ENCODE data around the gene TLR6.

The TLR6 gene

DNA sequence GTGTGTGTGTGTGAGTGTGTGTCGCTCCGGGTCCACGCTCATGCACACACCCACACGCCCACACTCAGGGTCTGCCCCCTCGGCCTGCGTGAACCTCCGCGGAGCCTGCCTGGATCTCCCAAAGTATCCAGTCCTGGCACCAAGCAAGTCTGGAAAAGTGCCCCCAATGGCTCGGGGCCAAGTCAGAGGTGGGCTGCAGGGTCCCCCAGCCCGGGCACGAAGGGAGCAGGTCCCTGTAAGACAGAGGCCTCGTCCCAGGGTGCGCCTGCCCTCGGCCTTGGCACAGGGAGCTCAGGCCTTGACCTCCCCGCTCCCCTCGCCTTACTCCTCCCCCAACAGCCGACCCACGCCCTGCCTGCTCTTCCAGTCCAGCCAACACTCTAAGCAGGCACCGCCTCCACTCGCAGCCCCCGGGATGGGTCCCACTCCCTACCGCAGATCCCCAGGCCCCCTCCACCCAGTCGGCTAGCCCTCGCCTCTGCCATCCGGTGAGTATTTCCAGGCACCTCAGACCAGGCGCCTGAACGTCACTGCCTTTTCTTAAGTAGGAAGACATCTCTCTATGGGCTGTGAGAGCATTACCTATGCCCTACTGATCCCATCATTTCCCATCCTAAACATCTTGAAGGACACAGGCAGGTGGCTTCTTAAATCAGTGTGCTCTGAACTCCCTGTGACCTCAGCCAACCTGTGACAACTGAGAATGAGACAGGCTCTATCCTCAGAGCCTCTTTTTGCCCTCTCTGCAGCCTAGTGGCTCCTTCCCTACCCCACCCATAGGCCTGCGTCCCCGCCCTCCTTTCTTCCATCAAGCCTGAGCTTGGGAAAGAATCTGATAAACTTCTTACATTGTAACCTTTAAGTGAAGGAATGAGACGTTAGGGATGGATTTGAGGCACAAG, 11.7 kb upstream of the TLR6 start:
- DNase-seq (ENCODE audit: low spot score) = peak; percentile 21

DNA sequence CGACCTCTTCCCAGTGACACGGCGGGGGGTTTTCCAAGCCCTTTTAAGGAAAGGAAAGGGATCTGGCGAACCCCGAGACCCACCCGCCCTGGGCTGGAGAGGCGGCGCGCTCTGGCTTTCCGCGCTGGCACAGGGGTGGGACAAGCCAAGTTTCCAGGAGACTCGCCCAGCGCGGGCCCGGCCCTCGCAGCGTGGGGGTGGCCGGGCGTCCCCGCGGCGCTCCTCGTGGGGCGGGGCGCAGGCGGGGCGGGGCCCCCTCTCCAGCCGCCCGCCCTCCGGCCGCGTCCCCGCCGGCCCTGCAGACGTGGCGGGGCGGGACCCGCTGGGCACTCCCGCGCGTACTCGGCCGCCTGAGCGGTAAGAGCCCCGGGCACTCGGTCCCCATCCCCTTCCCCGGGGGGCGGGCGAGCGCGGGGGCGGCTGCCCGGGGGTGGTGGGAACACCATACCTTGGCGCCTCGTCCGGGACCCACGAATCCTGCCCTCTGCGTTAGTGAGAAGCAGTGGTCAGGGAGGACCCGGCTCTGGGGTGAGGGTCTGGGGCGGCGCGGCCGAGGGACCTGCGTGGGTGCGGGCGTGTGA, 11.0 kb upstream of the TLR6 start, which contains the start of gene FAM114A1:
FAM114A1 (plus strand) TSS at position 329 of the 581 bp plus-strand sequence. CDS start 10,273 bp downstream, outside the sequence.
- DNase-seq (ENCODE audit: low spot score) = peak; percentile 84

DNA sequence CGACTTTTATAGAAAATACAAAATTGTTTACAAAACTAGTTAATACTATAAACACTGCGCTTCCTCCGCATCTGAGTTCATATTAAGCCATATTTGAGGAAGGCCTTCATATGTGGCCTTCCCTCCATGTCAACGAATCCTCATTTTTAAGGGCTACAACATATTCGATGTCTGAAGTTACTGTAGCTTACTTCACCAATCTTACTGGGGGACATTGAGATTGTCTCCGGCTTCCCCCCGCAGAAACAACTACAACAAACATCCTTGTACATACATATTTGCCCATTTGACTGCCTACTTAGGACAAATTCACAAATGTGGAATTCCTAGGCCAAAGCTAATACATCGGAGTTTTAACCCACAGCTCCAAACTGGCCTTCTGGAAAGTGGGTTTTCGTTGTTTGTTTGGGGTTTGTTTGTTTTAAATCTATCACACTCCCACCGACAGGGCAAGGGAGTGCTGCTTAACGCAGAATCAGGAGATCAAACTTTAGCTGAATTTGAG, 10.4 kb upstream of the TLR6 start:
- no peak for DNase-seq (ENCODE audit: low spot score)

DNA sequence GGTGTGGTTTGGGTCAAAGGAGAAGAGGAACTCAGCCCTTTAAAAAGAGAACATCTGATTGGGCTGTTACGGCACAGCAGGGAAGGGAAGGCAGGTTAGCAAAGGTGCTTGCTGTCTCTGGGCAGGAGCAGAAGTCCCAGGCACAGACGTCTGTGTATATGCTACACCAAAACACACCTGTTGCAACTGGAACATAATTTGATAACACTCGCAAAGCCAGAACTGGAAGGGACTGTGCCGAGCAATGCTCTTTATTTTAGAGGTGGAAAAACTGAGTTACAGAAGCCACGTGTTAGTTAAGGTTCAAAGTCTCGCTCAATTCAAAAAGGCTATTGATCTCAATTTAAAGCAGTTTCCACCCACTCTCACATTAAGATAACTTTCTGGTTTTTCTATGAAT, 8.8 kb upstream of the TLR6 start:
- no peak for DNase-seq (ENCODE audit: low spot score)

DNA sequence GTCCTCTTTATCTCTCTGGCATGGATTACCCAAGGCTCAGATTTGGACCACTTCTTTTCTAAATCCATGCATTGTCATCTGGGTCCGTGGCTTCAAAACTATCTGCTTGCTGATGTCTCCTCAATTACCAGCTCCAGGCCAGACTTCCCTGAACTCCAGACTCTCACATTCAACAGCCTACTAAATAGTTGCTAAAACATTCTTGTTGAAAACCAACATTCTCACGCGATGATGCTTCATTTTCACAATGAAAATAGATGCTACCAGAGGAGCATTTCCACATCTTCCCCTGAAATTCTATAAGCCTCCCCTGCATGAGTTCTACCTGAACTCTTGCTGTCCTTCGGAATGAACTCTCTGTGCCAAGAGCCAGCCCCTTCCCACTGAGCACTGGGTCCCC, 5.2 kb upstream of the TLR6 start:
- no peak for DNase-seq (ENCODE audit: low spot score)

DNA sequence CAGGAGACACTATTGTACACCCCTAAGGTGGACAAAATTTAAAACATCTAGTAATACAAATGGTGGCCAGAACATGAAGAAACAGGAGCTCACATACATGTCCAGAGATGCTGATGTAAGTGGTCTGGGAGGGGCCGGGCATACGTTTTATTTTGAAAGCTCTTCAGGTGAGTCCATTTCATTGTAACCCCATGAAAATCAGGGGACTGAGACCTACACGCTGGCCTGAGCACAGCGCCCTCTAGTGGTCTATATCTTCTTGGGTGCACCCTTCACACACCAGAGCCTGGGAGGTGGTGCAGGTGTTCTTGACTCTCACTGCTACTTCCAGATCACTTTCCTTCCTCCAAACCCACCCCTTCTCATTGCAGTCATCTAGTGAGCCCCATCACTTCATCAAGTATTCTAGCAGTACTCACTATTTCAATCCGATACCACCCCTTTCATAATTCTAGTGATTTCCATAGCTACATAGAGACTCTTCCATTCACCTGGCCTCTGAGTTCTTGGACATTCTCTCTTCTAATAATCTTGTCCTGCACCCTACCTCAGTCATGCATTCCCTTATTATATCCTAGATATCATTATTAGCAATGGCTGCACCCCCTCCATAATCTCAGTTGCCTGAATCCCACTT, 4.3 kb upstream of the TLR6 start:
- DNase-seq (ENCODE audit: low spot score) = peak; percentile 51

DNA sequence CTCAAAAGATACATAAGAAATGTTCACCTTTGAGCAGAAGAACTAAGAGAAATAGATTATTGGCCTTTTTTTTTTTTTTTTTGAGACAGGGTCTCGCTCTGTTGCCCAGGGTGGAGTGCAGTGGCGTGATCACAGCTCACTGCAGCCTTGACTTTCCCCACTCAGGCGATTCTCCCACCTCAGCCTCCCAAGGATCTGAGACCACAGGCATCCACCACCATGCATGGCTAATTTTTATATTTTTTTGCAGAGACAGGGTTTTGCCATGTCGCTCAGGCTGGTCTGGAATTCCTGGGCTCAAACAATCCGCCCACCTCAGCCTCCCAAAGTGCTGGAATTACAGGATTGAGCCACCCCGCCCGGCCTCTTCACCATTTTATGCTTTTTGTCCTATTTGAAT, 2.9 kb upstream of the TLR6 start:
- DNase-seq (ENCODE audit: low spot score) = peak; percentile 68

DNA sequence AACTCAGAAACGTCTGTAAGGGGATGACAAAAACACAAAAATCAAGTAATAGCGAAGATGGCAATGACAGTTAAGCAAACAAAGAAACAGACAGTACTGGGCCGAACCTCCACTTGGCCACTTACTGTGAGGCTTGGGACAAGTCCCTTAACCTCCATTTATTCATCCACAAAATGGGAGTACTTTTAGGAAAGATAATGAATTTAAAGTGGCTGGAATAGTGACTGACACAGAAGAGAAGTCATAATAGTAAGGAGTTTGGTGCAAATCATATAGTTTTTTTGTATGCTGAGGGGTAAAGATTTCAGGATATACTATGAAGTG, 1.4 kb upstream of the TLR6 start:
- no peak for DNase-seq (ENCODE audit: low spot score)

DNA sequence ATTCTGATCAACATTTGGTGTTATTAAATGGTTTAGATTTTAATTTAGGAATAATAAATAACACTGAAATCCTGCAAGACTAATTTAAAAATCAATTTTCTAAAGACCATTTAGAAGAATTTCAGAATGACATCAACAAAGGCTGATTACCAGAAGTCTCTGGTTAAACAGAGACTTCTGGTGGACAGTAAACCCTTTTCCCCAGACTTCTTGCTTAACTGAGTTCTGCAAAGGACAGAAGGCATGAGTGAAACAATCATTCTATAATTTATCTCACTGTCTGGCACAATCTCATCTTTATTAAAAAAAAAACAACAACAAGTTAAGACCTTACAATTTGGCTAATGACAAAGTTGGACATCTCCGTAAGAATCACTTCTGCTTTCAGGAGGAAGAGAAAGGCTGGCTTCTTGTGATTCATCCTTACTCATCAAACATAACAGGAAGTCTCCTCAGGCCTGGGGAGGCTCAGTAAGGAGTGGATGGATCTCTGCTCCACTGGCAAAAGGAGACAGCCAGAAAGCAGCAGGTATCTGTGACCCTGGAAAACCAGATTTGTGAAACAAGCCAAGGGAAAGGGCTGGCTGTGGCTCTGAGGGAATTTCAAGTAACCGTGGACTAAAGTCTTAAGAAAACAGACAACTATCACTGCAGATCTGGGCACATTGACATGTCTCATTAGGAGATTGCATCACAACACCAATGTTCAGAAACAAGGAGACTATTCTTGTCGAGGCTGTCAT, 908 bp upstream of the TLR6 start:
- DNase-seq (ENCODE audit: low spot score) = peak; percentile 94

DNA sequence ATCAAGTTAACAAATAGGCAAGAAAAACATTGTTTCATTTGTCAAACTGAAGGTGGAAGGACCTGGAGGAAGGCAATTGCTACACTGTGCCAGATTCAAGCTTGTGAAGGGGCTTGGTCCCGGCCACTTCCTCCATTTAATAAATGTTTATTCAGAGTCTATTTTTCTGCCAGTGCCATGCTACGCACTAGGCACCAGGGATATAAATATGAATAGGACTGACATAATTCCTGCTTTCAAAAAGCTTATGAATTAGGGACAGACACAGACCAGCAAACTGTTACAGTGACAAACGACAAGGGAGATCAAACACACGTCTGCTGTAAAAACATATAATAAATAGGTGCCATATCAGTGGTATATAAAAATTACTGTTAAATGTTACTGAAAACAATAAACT, 571 bp downstream of the TLR6 start:
- no peak for DNase-seq (ENCODE audit: low spot score)

DNA sequence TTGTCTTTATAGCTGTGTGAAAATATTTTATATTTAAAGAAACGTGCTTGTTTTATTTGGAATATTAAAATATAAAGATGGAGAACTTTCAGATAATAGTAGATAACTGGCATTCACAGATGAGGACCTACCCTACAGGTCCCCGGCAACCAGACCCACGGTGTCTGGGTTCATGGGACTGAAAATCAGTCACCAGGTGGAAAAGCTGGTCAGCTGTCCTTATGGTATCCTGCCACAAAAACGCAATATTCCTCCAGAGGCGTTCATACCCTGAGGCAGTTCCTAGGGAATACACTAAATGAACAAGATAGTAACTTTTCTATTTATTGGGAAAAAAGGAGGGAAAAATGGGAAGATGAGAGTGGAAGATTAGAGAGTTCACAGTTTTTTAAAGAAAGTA, 1.2 kb downstream of the TLR6 start:
- no peak for DNase-seq (ENCODE audit: low spot score)

DNA sequence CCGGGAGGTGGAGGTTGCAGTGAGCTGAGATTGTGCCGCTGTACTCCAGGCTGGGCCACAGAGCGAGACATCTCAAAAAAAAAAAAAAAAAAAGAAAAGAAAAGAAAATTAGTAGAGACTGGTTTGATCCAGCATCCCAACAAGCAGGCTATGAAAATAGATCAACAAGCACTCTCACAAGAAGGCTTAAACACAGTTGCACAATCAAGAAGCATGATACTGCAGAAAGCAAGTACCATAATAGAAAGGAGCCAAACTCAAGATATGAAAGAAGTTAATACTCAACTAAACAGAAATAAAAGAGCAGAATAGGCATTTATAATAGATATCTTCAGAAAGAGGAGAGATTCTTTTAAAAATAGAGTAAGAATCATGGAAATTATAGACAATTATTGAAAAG, 10.6 kb downstream of the TLR6 start:
- no peak for DNase-seq (ENCODE audit: low spot score)

DNA sequence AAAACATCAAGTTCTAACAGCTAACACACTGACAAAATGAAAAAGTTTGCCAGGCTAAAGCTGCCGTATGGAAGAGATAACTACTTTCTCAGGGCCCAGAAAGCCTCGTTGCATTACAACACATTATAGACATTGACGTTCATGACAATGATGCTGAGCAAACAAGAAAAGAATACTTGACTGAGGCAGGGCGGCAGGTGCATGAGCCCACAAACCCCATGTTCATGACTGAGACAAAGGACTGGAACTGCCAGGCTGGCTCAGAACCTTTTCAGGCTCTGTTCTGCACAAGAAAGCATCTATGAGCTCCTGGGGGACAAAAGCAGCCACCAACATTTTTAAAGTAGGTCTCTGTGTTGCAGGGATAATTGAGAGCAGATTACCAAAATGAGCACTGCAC, 13.6 kb downstream of the TLR6 start:
- no peak for DNase-seq (ENCODE audit: low spot score)

DNA sequence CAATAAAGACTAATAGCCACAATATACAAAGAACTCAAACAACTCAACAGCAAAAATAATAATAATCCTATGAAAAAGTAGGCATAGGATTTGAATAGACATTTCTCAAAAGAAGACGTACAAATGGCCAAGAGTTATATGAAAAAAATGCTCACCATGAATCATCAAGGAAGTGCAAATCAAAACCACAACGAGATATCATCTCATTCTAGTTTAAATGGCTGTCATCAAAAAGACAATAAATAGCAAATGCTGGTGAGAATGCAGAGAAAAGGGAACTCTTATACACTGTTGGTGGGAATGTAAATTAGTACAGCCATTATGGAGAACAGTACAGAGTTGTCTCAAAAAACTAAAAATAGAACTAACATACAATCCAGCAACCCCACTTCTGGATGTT, 18.8 kb downstream of the TLR6 start:
- DNase-seq (ENCODE audit: low spot score) = no peak

DNA sequence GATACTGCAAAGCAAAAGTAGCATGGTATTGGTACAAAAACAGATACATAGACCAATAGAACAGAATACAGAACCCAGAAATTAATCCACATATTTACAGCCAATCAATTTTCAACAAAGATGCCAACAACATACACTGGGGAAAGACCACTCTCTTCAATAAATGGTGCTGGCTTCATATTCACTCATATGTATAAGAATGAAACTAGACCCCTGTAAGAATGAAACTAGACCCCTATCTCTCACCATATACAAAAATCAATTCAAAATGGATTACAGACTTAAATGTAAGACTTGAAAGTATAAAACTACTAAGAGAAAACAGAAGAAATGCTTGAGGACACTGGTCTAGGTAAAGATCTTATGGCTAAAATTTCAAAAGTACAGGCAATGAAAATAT, 19.3 kb downstream of the TLR6 start:
- no peak for DNase-seq (ENCODE audit: low spot score)

DNA sequence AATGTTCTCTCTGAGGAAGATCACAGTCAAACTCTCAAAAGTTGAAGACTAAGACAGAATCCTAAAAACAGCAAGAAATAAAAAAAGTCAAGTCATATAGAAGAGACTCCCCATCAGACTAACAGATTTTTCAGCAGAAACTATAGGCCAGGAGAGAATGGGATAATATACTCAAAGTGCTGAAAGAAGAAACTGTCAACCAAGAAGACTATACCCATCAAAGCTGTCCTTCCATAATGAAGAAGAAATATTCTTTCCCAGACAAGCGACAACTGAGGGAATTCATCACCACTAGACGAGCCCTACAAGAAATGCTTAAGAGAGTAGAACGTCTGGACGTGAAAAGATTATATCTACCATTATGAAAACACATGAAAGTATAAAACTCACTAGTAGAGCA, 22.0 kb downstream of the TLR6 start:
- no peak for DNase-seq (ENCODE audit: low spot score)

DNA sequence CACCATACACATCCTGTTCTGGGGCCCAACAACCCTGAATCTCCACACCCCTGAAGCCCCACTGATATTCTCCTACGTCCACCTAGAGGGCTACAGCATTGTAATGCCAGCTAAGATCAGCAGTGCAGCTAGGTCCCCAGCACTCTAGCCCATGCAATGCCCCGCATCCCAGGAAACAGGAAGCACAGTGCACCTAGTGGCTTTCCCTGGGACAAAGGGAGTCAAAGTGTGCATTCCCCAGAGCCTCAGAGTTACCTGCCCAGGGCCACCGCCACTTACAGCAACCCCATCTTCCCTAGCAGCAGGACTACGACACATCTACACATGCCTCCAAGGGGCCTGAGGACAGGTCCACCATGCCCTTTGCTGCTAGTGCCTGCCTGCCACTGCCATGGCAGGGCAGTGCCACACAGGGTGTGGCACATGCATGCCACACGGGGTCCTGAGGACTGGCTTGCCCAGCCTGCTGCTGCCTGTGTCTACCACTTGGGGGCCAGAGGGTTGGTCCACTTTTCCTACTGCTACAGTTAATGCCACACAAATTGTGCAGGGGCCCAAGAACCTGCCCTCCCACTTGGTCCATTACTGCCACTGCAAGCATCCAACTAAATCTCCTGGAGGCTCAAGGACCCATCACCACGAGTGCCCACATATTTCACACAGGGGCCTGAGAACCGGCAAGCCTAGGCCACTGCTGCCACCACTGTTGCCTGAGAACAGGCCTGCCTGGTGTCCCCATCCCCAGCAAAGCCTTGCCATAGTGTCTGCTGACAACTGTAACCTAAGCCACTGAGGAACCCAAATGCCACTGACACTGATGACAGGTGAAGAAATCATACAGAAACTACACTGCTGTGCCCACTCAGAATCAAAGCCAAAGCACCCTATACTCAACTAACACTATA, 23.7 kb downstream of the TLR6 start:
- no peak for DNase-seq (ENCODE audit: low spot score)

DNA sequence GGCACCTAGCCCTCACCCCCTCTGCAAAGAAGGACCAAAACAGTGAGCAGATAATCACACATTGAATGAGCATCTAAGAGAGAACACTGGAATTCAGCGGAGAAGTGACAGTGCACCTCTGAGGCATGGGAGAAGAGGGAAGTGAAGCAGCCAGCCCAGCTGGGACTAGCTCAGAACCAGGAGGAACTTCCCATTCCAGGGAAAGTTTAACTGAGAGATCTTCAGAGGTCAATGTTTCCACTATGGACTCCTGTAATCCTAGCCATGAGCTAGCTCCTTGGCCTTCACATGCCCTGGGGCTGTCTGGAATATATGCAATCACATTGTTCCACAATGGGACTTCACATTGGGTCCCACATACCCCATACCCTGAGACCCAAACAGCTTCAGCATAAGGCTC, 24.4 kb downstream of the TLR6 start:
- no peak for DNase-seq (ENCODE audit: low spot score)

DNA sequence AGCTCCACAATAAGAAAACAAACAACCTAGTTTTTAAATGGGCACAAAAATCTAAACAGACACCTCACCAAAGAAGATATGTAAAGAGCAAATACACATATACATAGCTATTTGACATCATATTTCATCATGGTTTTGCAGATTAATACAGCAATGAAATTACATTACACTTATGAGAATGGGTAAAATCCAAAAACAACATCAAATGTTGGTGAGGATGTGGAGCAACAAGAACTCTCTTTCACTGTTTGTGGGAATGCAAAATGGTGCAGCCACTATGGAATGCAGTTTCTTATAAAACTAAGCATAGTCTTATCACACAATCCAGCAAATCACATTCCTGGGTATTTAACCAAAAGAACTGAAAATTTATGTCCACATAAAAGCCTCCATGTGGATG, 25.0 kb downstream of the TLR6 start:
- no peak for DNase-seq (ENCODE audit: low spot score)

DNA sequence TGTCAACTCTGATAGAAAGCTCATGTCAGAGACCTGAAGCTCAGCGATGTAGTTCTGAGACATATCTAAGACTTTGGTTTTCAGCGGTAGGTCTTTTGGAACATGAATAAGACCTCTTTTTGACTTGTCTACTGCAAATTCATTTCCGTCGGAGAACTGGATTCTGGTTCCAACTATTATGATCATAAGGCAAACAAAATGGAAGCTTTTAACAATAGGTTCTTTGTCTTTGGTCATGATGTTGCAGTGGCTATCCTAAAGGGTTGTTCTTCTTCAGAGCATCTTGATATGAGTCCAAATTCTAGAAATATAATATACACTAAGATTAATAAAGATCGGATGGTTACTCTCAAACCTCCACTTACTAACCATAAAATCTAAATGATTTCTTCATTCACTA, 27.4 kb downstream of the TLR6 start:
- no peak for DNase-seq (ENCODE audit: low spot score)

DNA sequence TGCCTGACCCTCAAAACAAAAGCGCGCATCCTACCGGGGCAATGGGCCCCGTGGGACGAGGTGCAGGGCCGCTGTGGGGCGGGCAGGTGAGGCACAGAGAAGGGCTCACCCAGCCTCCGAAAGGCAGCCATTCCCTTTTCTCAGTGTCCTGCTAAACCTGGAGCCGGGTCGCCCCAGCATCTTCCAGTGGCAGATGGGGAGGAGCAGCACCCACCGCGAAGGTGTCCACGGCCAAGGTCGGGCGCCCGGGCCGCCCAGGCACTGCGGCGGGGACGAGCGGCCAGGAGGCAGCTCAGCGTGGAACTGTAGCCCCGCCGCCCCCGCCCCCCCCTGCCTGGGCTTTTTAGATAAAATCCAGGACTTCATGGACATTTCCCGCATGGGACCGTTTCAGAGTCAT, 32.9 kb downstream of the TLR6 start:
- DNase-seq (ENCODE audit: low spot score) = no peak
